GM12891 (cell line): ENCODE data around the gene PRODH2.
A peak's percentile ranks its signal among the peaks of the same experiment; 100 is the strongest.

ENCODE experiments used
- DNase-seq: peaks from one replicate; pipeline ENCODE4 v3.0.0; 2011; ENCODE audit warnings: low spot score; ENCODE audit not compliant: insufficient read length
- FAIRE-seq: peaks from 2 replicates; lab custom pipeline; 2011; peaks lifted over from hg19 to GRCh38; lab: Jason Lieb, UNC
- PAX5 ChIP-seq: IDR thresholded peaks from 2 replicates; pipeline ENCODE4 v1.6.1; 2011; ENCODE audit warnings: low read length, moderate library complexity, mild to moderate bottlenecking; ENCODE audit not compliant: insufficient read depth, severe bottlenecking
- POLR2A ChIP-seq: IDR thresholded peaks from 2 replicates; pipeline ENCODE4 v1.6.1; 2011; ENCODE audit warnings: low read depth, low read length, control low read depth
- POLR2AphosphoS5 ChIP-seq: IDR thresholded peaks from 2 replicates; pipeline ENCODE4 v1.6.1; 2011; ENCODE audit warnings: low read depth, low read length, control low read depth
- POU2F2 ChIP-seq: IDR thresholded peaks from 2 replicates; pipeline ENCODE4 v1.6.1; 2011; ENCODE audit warnings: low read depth, mild to moderate bottlenecking, control low read depth, low read length, moderate library complexity
- SPI1 ChIP-seq: IDR thresholded peaks from 2 replicates; pipeline ENCODE4 v1.6.1; 2011; ENCODE audit warnings: low read depth, low read length, control low read depth
- TAF1 ChIP-seq: IDR thresholded peaks from 2 replicates; pipeline ENCODE4 v1.6.1; 2011; ENCODE audit warnings: low read depth, low read length, control low read depth

Gene PRODH2

GRCh38 chr19:35780717-35781116 is 31.9 kb downstream of the PRODH2 start:
- TF ChIP-seq POLR2A (no peak), SPI1 (no peak), POLR2AphosphoS5 (no peak), POU2F2 (no peak), PAX5 (no peak), TAF1 (no peak)
- no peak for DNase-seq
- FAIRE-seq, result no peak

- no peak for FAIRE-seq
- TF ChIP-seq SPI1 (no peak), TAF1 (no peak), POLR2A (no peak), POU2F2 (no peak), POLR2AphosphoS5 (no peak), PAX5 (no peak)
- DNase-seq, result no peak
Observed at GRCh38 chr19:35780058-35780457, 32.6 kb downstream of the PRODH2 start.

- FAIRE-seq, result no peak
- TF ChIP-seq SPI1 (no peak), TAF1 (no peak), POLR2A (no peak), POLR2AphosphoS5 (no peak), POU2F2 (no peak), PAX5 (no peak)
- DNase-seq, result no peak
Observed at GRCh38 chr19:35779033-35779432, 33.6 kb downstream of the PRODH2 start.

- FAIRE-seq (no peak), DNase-seq (no peak)
- TF ChIP-seq POLR2AphosphoS5 (no peak), PAX5 (no peak), POU2F2 (no peak), TAF1 (no peak), POLR2A (no peak), SPI1 (no peak)
Observed at GRCh38 chr19:35777961-35778360, 34.7 kb downstream of the PRODH2 start.

GRCh38 chr19:35777086-35777841 is 35.4 kb downstream of the PRODH2 start:
- DNase-seq, result no peak
- TF ChIP-seq POLR2A, result no peak
- TF ChIP-seq PAX5, result no peak
- no peak for TF ChIP-seq POU2F2
- TF ChIP-seq POLR2AphosphoS5, result no peak
- TF ChIP-seq SPI1, result no peak
- no peak for TF ChIP-seq TAF1
- no peak for FAIRE-seq

GRCh38 chr19:35776102-35776788 is 36.4 kb downstream of the PRODH2 start:
- no peak for DNase-seq

GRCh38 chr19:35775298-35776101 is 37.1 kb downstream of the PRODH2 start, which contains the start of gene ARHGAP33:
Gene ARHGAP33, plus strand, starts transcription at chr19:35775564. Its CDS starts 95 bp downstream, at chr19:35775659.
- TF ChIP-seq POLR2A (no peak), POU2F2 (no peak), TAF1 (no peak), POLR2AphosphoS5 (no peak), PAX5 (no peak), SPI1 (no peak)
- DNase-seq, result peak; percentile 98
- FAIRE-seq, result peak; percentile 97

More at GRCh38 chr19:35776102-35776788, 36.4 kb downstream of the PRODH2 start:
- TF ChIP-seq POLR2AphosphoS5, result no peak
- TF ChIP-seq TAF1, result no peak
- TF ChIP-seq PAX5, result no peak
- no peak for TF ChIP-seq POU2F2
- TF ChIP-seq SPI1, result no peak
- TF ChIP-seq POLR2A, result no peak
- no peak for FAIRE-seq

GRCh38 chr19:35775046-35775297 is 37.7 kb downstream of the PRODH2 start:
- no peak for DNase-seq
- TF ChIP-seq TAF1 (no peak), SPI1 (no peak), POU2F2 (no peak), PAX5 (no peak), POLR2A (no peak), POLR2AphosphoS5 (no peak)
- FAIRE-seq, result no peak

GRCh38 chr19:35774274-35775045 is 38.2 kb downstream of the PRODH2 start:
- DNase-seq, result no peak
- TF ChIP-seq POU2F2 (no peak), SPI1 (no peak), TAF1 (no peak), PAX5 (no peak), POLR2AphosphoS5 (no peak), POLR2A (no peak)
- no peak for FAIRE-seq
